Cardiac ventricle fibroblast (primary cell): ENCODE results near the gene MAGIX. TPM values are rescaled to one million over a fixed set of nuclear protein-coding genes. Genes with fewer than 3 reads are reported as not detected.

ENCODE experiments used
- total RNA-seq: library from RNA; depleted of rRNA; stranded (reverse); fragments of >200 nt; gene quantifications from 2 replicates; pipeline ENCODE4 v1.2.3, GENCODE V29; 2015

Gene MAGIX
- total RNA-seq: 0.19 and 0.54 TPM in 2 replicates

GRCh38 chrX:49162620-49163019, at the start of gene MAGIX:
TSS of gene MAGIX (plus strand) at chrX:49162758. CDS start at chrX:49162890, 132 bp downstream.

GRCh38 chrX:49171752-49172279, 9.3 kb downstream of the MAGIX start, which contains the start of gene PLP2:
TSS of gene PLP2 (plus strand) at chrX:49171898. CDS start at chrX:49172001, 103 bp downstream.

GRCh38 chrX:49186125-49187027, 23.8 kb downstream of the MAGIX start, which contains the start of gene PRICKLE3:
TSS of gene PRICKLE3 (minus strand) at chrX:49186373. CDS start at chrX:49186297, 76 bp downstream.

GRCh38 chrX:49199906-49200771, 37.6 kb downstream of the MAGIX start, which contains the start of gene SYP:
TSS of gene SYP (minus strand) at chrX:49200193. CDS start at chrX:49200186, 7 bp downstream.

Other genes starting within 250 kb of the MAGIX start
- 1.4 and 2.1 TPM in 2 replicates for gene PIM2, start 243.7 kb upstream of the MAGIX start, total RNA-seq
- gene OTUD5, start 205.2 kb upstream of the MAGIX start, total RNA-seq: 33.8 and 40.0 TPM in 2 replicates
- 5.0 and 5.3 TPM in 2 replicates for gene KCND1, start 190.9 kb upstream of the MAGIX start, total RNA-seq
- gene GRIPAP1, start 160.5 kb upstream of the MAGIX start, total RNA-seq: 13.2 and 14.8 TPM in 2 replicates
- gene TFE3, start 119.4 kb upstream of the MAGIX start, total RNA-seq: 73.1 and 84.2 TPM in 2 replicates
- gene CCDC120, start 103.8 kb upstream of the MAGIX start, total RNA-seq: 2.0 and 2.5 TPM in 2 replicates
- gene PRAF2, start 88.8 kb upstream of the MAGIX start, total RNA-seq: 34.3 and 36.7 TPM in 2 replicates
- gene WDR45, start 82.9 kb upstream of the MAGIX start, total RNA-seq: 64.5 and 72.1 TPM in 2 replicates
- 16.2 and 17.3 TPM in 2 replicates for gene GPKOW, start 39.0 kb upstream of the MAGIX start, total RNA-seq
- gene PLP2, start 9.1 kb downstream of the MAGIX start, total RNA-seq: 41.1 and 44.0 TPM in 2 replicates
- 11.3 and 17.2 TPM in 2 replicates for gene PRICKLE3, start 23.6 kb downstream of the MAGIX start, total RNA-seq
- gene SYP, start 37.4 kb downstream of the MAGIX start, total RNA-seq: 0.19 and 0.78 TPM in 2 replicates
- not detected in 2 replicates for gene CACNA1F, start 70.6 kb downstream of the MAGIX start, total RNA-seq
- gene CCDC22, start 72.7 kb downstream of the MAGIX start, total RNA-seq: 8.8 and 9.9 TPM in 2 replicates
- gene FOXP3, start 102.0 kb downstream of the MAGIX start, total RNA-seq: not detected in 2 replicates
- gene PPP1R3F, start 107.0 kb downstream of the MAGIX start, total RNA-seq: 4.5 and 7.2 TPM in 2 replicates
- not detected in 2 replicates for gene GAGE10, start 140.9 kb downstream of the MAGIX start, total RNA-seq
- gene GAGE12J, start 159.3 kb downstream of the MAGIX start, total RNA-seq: not detected in 2 replicates
- gene GAGE13, start 168.8 kb downstream of the MAGIX start, total RNA-seq: not detected in 2 replicates